Calu3 (cell line): ENCODE results near the gene CUTA. TPM values are rescaled to one million over a fixed set of nuclear protein-coding genes. Genes with fewer than 3 reads are reported as not detected.

Source experiments
- BruUV-seq: library from RNA; stranded (reverse); fragments of 400-500 nt; replicated peaks from 2 replicates; lab custom pipeline; 2021; lab: Mats Ljungman, UMichigan
- CTCF ChIA-PET: fragments of 300-600 bp; sonication (Branson Sonifier 250); formaldehyde crosslinking; loops from one replicate; lab custom pipeline; 2022; ENCODE audit warnings: antibody characterized with exemption; lab: Charles Lee
- DNase-seq: peaks from one replicate; pipeline ENCODE4 v3.0.0; 2022
- H3K27ac Mint-ChIP-seq: one replicate; pipeline ENCODE4 v1.8.0; 2022; ENCODE audit warnings: mixed read lengths; ENCODE audit not compliant: unreplicated experiment
- H3K27me3 Mint-ChIP-seq: one replicate; pipeline ENCODE4 v1.8.0; 2022; ENCODE audit warnings: mixed read lengths; ENCODE audit not compliant: unreplicated experiment
- H3K36me3 Mint-ChIP-seq: one replicate; pipeline ENCODE4 v1.8.0; 2022; ENCODE audit warnings: mild to moderate bottlenecking, moderate library complexity, mixed read lengths; ENCODE audit not compliant: insufficient read depth, unreplicated experiment
- H3K4me1 Mint-ChIP-seq: one replicate; pipeline ENCODE4 v1.8.0; 2022; ENCODE audit warnings: mild to moderate bottlenecking, low read depth, mixed read lengths; ENCODE audit not compliant: unreplicated experiment
- H3K4me3 Mint-ChIP-seq: one replicate; pipeline ENCODE4 v1.8.0; 2022; ENCODE audit warnings: mild to moderate bottlenecking, low read depth, moderate library complexity, mixed read lengths; ENCODE audit not compliant: unreplicated experiment
- H3K9me3 Mint-ChIP-seq: one replicate; pipeline ENCODE4 v1.8.0; 2022; ENCODE audit warnings: low read depth, mixed read lengths; ENCODE audit not compliant: unreplicated experiment
- CTCF ChIP-seq: fragments of 200-600 bp; IDR thresholded peaks from one replicate; pipeline ENCODE4 v1.8.0; 2022; ENCODE audit warnings: antibody characterized with exemption; ENCODE audit not compliant: unreplicated experiment
- intact Hi-C: fragments of 100-400 bp; cut with micrococcal nuclease; formaldehyde crosslinking; loops from one replicate; pipeline ENCODE4 v1.10.0; 2022; ENCODE audit not compliant: unreplicated experiment
- total RNA-seq: library from RNA; stranded (reverse); gene quantifications from 2 replicates; pipeline ENCODE4 v1.2.3, GENCODE V29; 2022

Gene CUTA
- total RNA-seq, 1 experiment from 2014 or later, result 172 TPM

GRCh38 chr6:33433001-33433543 lies 15.2 kb upstream of the CUTA start:
- CTCF ChIA-PET, result no interaction called here
- DNase-seq, result no peak
- Mint-ChIP-seq H3K4me3 (no peak overlapping the region), H3K27ac (no peak overlapping the region), H3K27me3 (no peaks in the 10 kb centered on the region), H3K9me3 (no peaks in the 10 kb centered on the region), H3K36me3 (peaks cover 14% of the 10 kb centered on the region), H3K4me1 (peaks cover 20% of the 10 kb centered on the region)
- BruUV-seq, result no TSS peak
- intact Hi-C loops, result no loop called here
- TF ChIP-seq CTCF, result no peak

GRCh38 chr6:33432546-33432945 lies 14.6 kb upstream of the CUTA start:
- CTCF ChIA-PET, result interaction anchor here (0.6 kb wide), 1 partner anchor 796 kb away, joined by 3 read pairs; no protein-coding TSS in a partner anchor
- intact Hi-C loops, result no loop called here
- no peak for DNase-seq
- H3K27me3 Mint-ChIP-seq, result no peaks in the 10 kb centered on the region
- BruUV-seq, result no TSS peak
- no peaks in the 10 kb centered on the region for H3K9me3 Mint-ChIP-seq
- H3K4me3 Mint-ChIP-seq, result no peak overlapping the region
- H3K27ac Mint-ChIP-seq, result no peak overlapping the region
- peaks cover 18% of the 10 kb centered on the region for H3K36me3 Mint-ChIP-seq
- H3K4me1 Mint-ChIP-seq, result peaks cover 20% of the 10 kb centered on the region
- no peak for TF ChIP-seq CTCF

- Mint-ChIP-seq H3K4me1 (peaks cover 25% of the 10 kb centered on the region), H3K27me3 (no peaks in the 10 kb centered on the region), H3K4me3 (no peak overlapping the region), H3K27ac (no peak overlapping the region), H3K36me3 (peaks cover 23% of the 10 kb centered on the region), H3K9me3 (no peaks in the 10 kb centered on the region)
- DNase-seq, result no peak
- intact Hi-C loops, result no loop called here
- no peak for TF ChIP-seq CTCF
- CTCF ChIA-PET, result interaction anchor here (0.6 kb wide), 1 partner anchor 797 kb away, joined by 3 read pairs; no protein-coding TSS in a partner anchor
- no TSS peak for BruUV-seq
These were observed 14.1 kb upstream of the CUTA start for GRCh38 chr6:33431880-33432541.

GRCh38 chr6:33430991-33431879 lies 13.3 kb upstream of the CUTA start:
- Mint-ChIP-seq H3K9me3 (no peaks in the 10 kb centered on the region), H3K4me3 (no peak overlapping the region), H3K27ac (no peak overlapping the region), H3K4me1 (peaks cover 30% of the 10 kb centered on the region), H3K27me3 (no peaks in the 10 kb centered on the region), H3K36me3 (peaks cover 28% of the 10 kb centered on the region)
- intact Hi-C loops, result no loop called here
- no TSS peak for BruUV-seq
- TF ChIP-seq CTCF, result no peak
- CTCF ChIA-PET, result no interaction called here
- peak; percentile 39 for DNase-seq
